HG02981 (cell line): ENCODE data around the gene METTL16.

Experiments used
- ATAC-seq: cut with Tn5 transposase; IDR thresholded peaks from one replicate; pipeline ENCODE4 v1.9.1; 2021; ENCODE audit warnings: mild to moderate bottlenecking, moderate library complexity; ENCODE audit not compliant: unreplicated experiment

Gene METTL16

GRCh38 chr17:2385240-2386210 is 126.2 kb downstream of the METTL16 start:
- ATAC-seq = no peak

DNA sequence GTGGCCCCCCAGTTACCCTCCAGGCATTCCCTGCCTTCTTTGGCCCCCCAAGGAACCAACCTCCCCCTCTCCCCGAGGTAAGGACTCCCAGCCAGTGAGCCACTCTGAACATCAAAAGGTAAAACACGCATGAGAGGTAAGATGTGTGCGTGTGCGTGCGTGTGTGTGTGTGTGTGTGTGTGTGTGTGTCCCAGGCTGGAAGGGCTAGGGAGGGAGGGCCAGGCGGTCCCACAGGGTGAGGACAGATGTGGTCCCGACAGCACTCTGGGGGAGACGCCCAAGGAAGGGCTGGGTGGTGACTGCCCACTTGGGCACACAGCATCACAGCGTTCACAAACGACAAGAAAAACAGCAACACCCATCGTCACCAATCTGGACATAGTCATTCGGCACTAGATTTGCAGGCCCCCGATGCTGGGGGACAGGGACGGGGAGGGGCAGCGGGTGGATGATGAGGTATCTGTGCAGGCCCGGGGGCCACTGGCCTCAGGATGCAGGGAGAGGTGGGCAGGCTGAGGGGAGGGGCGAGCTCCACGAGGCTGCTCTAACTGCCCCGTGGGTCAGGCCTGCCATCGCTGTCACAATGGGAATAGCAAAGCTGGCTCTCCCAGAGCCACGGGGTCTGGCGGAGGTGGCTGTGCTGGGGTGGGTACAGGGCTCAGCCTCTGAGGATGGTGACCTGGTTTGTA is 127.1 kb downstream of the METTL16 start:
- ATAC-seq = no peak

GRCh38 chr17:2383628-2384167 is 128.0 kb downstream of the METTL16 start:
- ATAC-seq = no peak

DNA sequence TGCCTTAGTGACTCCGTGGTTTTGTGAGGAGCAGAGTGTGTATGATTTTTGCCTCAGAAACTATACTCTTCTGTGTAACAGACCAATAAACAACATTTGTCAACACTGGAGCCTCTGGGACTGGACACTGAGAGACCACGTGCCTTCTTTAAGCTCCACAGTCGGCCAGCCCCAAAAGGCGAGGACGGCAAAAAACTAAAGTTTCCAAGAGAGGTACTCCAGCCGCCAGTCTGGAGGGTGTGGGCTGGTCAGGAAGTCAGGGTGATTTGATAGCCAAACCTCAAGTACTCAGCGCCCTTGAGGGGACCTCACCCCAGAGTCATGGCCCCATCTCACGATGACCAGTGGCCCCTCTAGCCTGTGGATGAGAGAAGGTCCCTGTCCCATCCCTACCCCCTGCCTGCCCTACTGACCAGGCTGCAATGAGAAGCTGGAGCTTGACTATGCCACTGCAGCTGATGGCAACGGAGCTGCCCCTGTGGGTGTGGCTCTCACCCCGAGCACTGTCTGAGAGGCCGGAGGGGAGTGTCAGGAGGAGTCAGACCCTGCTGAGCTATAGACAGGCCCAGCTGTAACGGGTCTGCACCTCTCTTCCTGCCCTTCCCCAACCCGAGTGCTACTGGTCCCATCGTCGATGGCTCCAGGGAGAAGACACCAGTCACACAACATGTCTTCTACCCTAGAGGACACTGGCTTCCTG is 130.6 kb downstream of the METTL16 start:
- no peak for ATAC-seq

GRCh38 chr17:2380226-2380922 is 131.3 kb downstream of the METTL16 start:
- no peak for ATAC-seq

- no peak for ATAC-seq
These were observed 132.0 kb downstream of the METTL16 start for GRCh38 chr17:2379489-2380225.

DNA sequence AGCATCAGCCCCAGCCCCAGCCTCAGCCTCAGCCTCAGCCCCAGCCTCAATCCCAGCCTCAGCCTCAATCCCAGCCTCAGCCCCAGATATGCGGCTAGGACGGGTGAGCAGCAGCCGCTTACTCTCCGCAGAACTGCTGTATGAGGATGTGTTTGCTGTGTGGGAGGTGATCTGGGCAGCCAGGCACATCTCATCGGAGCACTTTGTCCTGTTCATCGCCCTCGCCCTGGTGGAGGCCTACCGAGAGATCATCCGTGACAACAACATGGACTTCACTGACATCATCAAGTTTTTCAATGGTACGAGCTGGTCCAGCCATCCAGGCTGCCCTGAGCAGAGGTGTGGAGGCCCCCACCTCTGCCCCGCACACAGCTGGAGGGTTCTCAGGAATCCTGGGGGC is 132.8 kb downstream of the METTL16 start:
- no peak for ATAC-seq

DNA sequence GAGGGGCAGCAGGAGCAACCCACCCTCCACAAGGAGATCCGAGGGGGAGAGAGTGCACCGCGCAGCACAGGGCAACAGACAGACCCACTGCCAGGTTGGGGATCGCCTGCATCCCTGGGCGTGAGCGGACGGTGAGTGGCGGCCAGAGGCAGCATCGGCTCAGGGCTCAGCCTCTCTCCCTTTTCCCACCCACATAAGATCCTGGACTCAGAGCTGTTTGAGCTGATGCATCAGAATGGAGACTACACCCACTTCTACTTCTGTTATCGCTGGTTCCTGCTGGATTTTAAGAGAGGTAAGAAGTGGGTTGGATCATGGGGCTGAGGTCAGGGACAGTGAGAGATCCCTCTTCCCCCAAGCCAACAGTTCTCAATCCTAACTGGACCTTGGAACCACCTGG is 134.0 kb downstream of the METTL16 start:
- no peak for ATAC-seq

GRCh38 chr17:2376107-2376506 is 135.6 kb downstream of the METTL16 start:
- no peak for ATAC-seq

DNA sequence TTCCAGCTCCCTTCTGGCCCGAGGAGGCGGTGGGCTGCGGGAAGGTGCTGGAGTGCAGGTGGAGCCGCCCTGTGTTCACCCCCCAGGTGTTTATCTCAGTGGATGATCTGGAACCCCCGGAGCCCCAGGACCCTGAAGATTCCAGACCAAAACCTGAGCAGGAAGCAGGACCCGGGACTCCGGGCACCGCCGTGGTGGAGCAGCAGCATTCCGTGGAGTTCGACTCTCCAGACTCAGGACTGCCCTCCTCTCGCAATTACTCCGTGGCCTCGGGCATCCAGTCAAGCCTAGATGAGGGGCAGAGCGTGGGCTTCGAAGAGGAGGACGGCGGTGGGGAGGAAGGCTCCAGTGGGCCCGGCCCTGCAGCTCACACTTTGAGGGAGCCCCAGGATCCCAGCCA is 136.3 kb downstream of the METTL16 start:
- no peak for ATAC-seq

DNA sequence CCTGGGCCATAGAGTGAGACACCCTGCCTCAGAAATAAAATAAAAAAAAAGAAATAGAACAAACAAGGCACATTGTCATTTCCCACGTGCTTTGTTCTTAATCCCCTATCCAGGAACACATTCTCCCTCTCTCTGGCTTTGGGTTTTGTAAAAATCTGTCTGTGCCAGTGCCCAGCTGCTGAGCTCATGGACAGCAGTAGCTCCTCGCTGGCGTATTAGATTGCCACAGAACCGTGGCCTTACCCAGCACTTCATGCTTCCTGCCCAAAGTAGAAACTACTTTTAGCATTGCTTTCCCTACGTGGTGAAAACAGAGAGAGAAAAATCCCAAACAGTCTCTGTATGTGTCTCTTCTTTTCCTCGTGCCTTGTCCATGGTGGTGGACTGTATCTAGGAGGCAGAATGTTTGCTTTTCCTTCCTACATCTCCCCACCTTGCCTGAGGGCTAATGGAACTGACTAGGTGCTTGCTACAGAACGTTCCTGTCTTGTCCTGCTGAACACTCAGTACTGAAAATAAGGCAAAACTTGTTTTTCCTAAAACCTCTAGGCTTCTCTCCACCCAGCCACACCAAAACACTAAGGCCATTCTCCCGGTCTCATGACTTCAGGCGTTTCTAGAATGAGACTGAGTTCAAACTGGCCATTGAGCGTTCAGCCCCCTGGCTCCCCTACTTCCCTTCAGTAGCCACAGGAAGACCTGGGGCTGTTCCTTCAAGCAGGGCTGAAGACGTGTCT is 137.0 kb downstream of the METTL16 start:
- ATAC-seq = no peak

- no peak for ATAC-seq
These were observed 138.5 kb downstream of the METTL16 start for GRCh38 chr17:2373179-2373578.

GRCh38 chr17:2372681-2373080 is 139.0 kb downstream of the METTL16 start:
- ATAC-seq = no peak

DNA sequence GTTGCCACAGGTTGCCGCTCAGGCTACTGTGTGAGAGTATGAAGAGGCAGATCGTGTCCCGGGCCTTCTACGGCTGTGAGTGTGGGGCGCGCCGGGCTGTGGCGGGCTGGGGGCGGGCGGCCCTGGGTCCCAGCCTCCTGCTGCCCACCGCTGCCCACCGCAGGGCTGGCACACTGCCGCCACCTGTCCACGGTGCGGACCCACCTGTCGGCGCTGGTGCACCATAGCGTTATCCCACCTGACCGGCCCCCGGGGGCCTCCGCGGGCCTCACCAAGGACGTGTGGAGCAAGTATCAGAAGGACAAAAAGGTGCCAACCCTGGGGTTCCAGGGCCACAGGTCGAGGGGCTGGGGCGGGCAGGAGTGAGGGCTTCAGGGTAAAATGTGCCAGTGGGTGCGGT is 139.5 kb downstream of the METTL16 start:
- ATAC-seq = no peak

DNA sequence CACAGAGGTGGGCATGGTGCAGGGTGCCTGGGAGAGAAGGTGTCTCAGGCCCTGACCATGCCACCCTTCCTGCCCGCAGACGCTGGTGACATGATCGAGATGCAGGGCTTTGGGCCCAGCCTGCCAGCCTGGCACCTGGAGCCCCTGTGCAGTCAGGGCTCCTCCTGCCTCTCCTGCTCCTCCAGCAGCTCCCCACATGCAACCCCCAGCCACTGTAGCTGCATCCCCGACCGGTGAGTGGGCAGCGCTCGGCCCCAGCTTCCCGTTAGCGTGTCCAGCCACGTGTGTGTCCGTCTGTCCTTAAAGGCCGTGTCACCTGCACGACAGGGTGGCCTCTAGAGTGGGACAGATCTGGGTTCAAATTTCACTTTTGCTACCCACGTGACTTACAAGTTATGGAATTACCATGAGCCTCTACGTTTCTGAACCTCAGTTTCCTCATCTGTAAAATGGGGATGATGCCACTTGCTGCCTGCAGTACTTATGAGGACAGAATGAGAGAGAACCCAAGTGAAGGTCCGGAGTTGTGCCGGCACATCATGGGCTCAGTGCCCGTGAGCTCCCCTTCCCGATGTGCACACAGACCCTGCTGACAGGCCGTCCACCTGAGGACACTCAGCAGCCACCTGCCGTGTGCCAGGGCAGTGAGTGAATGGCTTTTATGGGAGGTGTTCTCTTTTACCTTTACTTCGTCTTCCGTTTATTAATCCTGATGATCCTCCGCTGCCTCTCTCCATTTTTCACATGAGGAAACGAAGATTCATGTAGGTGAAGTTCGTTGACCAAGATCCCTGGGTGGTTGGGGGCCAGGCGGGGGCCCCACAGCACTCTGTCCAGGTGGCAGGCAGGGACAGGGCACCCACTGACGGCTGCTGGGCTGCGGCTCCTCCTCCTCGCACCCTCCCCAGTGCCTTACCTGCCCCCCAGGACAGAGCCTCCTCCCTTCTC is 140.2 kb downstream of the METTL16 start:
- ATAC-seq = no peak

- no peak for ATAC-seq
These were observed 141.5 kb downstream of the METTL16 start for GRCh38 chr17:2370211-2370589.

DNA sequence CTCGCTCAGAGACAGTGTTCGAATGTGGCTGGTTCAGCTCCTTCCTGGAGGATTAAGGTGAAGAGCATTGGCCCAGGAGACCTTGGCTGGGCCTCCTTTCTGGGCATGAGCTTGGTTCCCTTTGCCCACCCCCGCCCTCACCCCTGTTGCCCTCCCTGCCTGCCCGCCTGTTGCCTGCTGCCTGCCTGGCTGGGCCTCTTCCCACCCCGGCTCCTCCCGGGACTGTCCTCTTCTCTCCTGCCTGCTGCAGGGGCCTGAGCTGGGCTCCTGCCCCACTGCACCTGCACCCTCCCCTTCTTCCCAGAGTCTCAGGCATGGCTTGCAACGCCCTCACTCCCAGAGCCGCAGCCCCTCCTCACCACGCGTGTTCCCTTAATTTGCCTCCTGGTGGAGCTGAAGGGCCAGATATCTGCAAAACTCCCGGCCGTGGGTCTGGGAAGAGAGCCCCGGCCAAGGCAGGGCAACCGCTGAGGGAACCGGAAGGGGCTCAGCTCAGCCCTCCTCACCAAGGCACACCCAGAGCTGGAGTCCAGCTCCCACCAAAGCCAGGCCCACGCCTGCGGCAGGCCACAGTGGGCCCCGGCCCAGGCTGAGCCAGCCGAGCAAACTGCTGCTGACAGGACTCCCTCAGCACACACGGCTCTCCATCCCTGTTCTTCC is 142.0 kb downstream of the METTL16 start:
- ATAC-seq = no peak

- no peak for ATAC-seq
These were observed 142.6 kb downstream of the METTL16 start for GRCh38 chr17:2369039-2369438.
